ENCODE measurements around the gene SLC16A8.

Gene SLC16A8

GRCh38 chr22:38089474-38089851 is 5.5 kb upstream of the SLC16A8 start:
- CTCF ChIA-PET, result interaction anchor here (1.0 to 1.9 kb wide), 3 partner anchors 11 to 25 kb away, joined by 4 to 6 read pairs (median 5); no protein-coding TSS in a partner anchor
- no peak for DNase-seq (ENCODE audit: low read depth, low spot score)
- H3K4me3 ChIP-seq (ENCODE audit: low read depth, low read length), result no peak overlapping the region
- POLR2A ChIA-PET, result no interaction called here
- TF ChIP-seq CTCF (IDR thresholded peaks at IDR 0.05; ENCODE audit: insufficient read depth, low read length, missing control alignments), result no peak

GRCh38 chr22:38088629-38089473 is 4.9 kb upstream of the SLC16A8 start:
- ChIA-PET CTCF (interaction anchor here (1.0 to 1.9 kb wide), 3 partner anchors 12 to 26 kb away, joined by 4 to 6 read pairs (median 5); no protein-coding TSS in a partner anchor), POLR2A (no interaction called here)
- DNase-seq (ENCODE audit: low read depth, low spot score), result no peak
- peak overlapping the region; percentile 25; the same call in 1 of the 2 replicates for H3K4me3 ChIP-seq (ENCODE audit: low read depth, low read length)
- TF ChIP-seq CTCF (IDR thresholded peaks at IDR 0.05; ENCODE audit: insufficient read depth, low read length, missing control alignments), result no peak

DNA sequence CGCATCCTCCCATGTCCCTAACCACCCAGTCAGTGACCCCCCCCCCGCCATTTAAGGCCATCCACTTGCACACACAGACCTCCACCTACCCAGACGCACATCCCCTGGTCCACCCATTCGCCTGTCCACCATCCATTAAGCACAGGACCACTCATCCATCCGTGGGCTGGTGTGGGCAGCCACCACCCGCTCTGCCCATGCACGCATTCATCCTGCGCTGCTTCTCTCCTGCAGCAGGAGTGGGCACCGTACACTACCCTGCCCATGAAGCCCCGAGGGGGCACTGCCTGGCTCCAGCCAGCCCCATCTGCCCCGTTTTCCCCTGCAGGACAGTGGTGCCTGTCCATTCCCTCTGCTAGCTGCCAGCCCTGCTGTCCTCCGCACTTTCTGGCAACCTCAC is 3.9 kb upstream of the SLC16A8 start:
- POLR2A ChIA-PET, result no interaction called here
- no peak for DNase-seq (ENCODE audit: low read depth, low spot score)
- no peak overlapping the region for H3K4me3 ChIP-seq (ENCODE audit: low read depth, low read length)
- no peak for TF ChIP-seq CTCF (IDR thresholded peaks at IDR 0.05; ENCODE audit: insufficient read depth, low read length, missing control alignments)
- CTCF ChIA-PET, result no interaction called here

GRCh38 chr22:38086942-38087341 is 3.0 kb upstream of the SLC16A8 start:
- no peak for DNase-seq (ENCODE audit: low read depth, low spot score)
- H3K4me3 ChIP-seq (ENCODE audit: low read depth, low read length), result no peak overlapping the region
- ChIA-PET CTCF (interaction anchor here (1.5 kb wide), 1 partner anchor 13 kb away, joined by 4 read pairs; no protein-coding TSS in a partner anchor), POLR2A (no interaction called here)
- no peak for TF ChIP-seq CTCF (IDR thresholded peaks at IDR 0.05; ENCODE audit: insufficient read depth, low read length, missing control alignments)

- H3K4me3 ChIP-seq (ENCODE audit: low read depth, low read length), result no peak overlapping the region
- CTCF ChIA-PET, result interaction anchor here (1.0 to 1.5 kb wide), 2 partner anchors 14 to 29 kb away, joined by 3 to 4 read pairs; no protein-coding TSS in a partner anchor
- TF ChIP-seq CTCF (IDR thresholded peaks at IDR 0.05; ENCODE audit: insufficient read depth, low read length, missing control alignments), result no peak
- no peak for DNase-seq (ENCODE audit: low read depth, low spot score)
- POLR2A ChIA-PET, result no interaction called here
Measured at GRCh38 chr22:38086001-38086845, 2.2 kb upstream of the SLC16A8 start.

- POLR2A ChIA-PET, result no interaction called here
- no peak for TF ChIP-seq CTCF (IDR thresholded peaks at IDR 0.05; ENCODE audit: insufficient read depth, low read length, missing control alignments)
- DNase-seq (ENCODE audit: low read depth, low spot score), result no peak
- CTCF ChIA-PET, result interaction anchor here (1.0 kb wide), 2 partner anchors 15 to 29 kb away, joined by 3 read pairs; no protein-coding TSS in a partner anchor
- H3K4me3 ChIP-seq (ENCODE audit: low read depth, low read length), result no peak overlapping the region
Measured at GRCh38 chr22:38085501-38085900, 1.5 kb upstream of the SLC16A8 start.
